Activated gamma-delta T cell treated with anti-CD3 and anti-CD28 coated beads, Interleukin-2, amount 50 U/mL, for 16 hours (primary cell): ENCODE measurements around the gene DLGAP4.
A peak's percentile ranks its signal among the peaks of the same experiment; 100 is the strongest.

Source experiments
- DNase-seq: peaks from one replicate; pipeline ENCODE4 v3.0.0-alpha.2; 2020; ENCODE audit warnings: low read depth

DLGAP4 gene

DNA sequence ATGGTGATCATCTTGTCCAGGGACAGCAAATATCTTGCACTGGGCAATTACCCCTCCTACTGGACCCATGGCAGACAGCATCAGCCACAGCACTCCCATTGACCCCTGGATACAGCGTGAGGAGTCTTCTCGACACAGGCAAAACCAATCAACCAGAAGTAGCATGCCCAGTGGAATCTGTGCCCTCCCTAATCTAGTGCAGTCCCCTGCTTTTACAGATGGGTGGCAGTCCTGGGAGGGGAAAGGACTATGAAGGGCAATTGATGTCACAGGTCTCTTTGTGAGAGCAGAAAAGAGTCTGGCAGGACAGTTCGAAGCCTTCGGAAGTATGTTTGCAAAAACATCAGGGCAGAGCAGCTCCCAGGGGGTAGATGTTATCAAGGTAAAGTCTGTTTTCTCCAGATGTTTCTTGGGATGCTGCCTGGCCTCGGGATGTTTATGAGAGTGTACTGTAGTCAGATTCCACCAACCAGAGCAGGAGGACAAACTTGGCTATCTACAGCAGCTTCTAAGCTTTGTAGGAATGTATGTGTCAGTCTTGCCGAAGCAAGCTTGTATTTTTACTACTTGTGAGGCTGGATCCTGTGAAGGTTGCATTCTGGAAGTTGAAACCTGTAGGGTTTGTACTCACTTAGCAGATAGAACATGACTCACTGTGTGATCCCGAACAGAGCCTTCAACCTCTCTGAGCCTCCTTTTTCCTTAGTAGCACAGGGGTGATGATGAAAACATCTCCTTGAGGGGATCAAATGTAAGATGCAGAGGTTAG, 172.2 kb downstream of the DLGAP4 start:
- no peak for DNase-seq

GRCh38 chr20:36479938-36480337, 173.8 kb downstream of the DLGAP4 start:
- no peak for DNase-seq

DNA sequence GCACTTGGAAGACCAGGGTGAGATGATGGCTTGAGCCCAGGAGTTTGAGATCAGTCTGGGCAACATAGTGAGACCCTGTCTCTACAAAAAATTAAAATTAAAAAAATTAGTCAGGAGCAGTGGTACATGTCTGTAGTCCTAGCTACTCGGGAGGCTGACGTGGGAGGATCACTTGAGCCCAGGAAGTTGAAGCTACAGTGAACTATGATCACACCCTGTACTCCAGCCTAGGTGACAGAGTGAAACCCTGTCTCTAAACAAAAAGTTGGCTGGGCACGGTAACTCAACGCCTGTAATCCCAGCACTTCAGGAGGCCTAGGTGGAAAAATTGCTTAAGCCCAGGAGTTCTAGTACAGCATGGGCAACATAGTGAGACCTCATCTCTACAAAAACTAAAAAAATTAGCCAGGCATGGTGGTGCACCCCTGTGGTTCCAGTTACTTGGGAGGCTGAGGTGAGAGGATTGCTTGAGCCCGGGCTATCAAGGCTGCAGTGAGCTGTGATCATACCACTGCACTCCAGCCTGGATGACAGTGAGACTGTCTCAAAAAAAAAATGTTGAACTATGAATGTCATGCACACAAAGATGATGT, 174.4 kb downstream of the DLGAP4 start:
- no peak for DNase-seq

- no peak for DNase-seq
These were observed 175.4 kb downstream of the DLGAP4 start for GRCh38 chr20:36481380-36482043.

DNA sequence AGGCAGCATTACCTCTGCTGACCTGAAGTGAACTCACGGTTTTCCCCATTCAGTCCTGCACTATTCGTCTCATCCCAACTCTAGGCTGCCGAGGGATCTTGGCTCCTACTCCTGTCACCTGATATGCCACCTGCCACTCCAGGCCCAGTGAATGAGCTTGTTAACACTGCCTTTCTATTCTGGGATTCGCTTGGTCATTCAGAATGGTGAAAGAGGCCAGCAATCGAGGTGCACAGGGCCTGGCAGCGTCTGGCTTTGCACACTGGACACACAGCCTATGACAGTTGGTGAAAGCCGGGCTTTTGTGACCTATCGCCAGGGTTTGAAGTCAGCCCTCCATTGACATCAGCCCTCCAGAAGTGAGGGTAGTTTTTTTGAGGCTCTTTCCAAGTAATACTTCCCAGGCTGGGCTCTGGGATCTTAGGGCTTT, 175.9 kb downstream of the DLGAP4 start:
- DNase-seq = no peak

- no peak for DNase-seq
These were observed 177.2 kb downstream of the DLGAP4 start for GRCh38 chr20:36483209-36483918.

- no peak for DNase-seq
These were observed 178.0 kb downstream of the DLGAP4 start for GRCh38 chr20:36483919-36484808.

- DNase-seq = no peak
These were observed 179.1 kb downstream of the DLGAP4 start for GRCh38 chr20:36485286-36485685.

DNA sequence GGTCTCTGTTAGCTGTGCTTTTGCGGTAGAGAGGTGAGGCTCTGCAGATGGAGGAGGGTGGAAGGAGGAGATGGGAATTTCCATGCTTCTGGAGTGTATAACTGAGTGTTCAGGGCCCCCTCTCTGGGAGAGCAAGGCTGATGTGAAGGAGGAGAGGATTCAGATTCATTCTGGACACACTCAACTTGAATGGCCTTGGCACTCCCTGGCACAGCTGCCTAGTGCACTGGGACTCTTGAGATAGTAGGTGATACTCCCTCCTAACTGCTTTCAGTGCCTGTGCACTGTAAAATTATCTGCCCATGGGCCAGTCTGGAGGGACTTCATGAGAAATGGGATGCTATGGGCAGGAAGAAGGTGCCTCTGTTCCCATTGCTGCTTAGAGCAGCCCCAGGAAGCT, 180.9 kb downstream of the DLGAP4 start:
- no peak for DNase-seq

- DNase-seq = no peak
These were observed 184.1 kb downstream of the DLGAP4 start for GRCh38 chr20:36490191-36490590.

- peak; percentile 44 for DNase-seq
These were observed 185.9 kb downstream of the DLGAP4 start for GRCh38 chr20:36491901-36492617.

DNA sequence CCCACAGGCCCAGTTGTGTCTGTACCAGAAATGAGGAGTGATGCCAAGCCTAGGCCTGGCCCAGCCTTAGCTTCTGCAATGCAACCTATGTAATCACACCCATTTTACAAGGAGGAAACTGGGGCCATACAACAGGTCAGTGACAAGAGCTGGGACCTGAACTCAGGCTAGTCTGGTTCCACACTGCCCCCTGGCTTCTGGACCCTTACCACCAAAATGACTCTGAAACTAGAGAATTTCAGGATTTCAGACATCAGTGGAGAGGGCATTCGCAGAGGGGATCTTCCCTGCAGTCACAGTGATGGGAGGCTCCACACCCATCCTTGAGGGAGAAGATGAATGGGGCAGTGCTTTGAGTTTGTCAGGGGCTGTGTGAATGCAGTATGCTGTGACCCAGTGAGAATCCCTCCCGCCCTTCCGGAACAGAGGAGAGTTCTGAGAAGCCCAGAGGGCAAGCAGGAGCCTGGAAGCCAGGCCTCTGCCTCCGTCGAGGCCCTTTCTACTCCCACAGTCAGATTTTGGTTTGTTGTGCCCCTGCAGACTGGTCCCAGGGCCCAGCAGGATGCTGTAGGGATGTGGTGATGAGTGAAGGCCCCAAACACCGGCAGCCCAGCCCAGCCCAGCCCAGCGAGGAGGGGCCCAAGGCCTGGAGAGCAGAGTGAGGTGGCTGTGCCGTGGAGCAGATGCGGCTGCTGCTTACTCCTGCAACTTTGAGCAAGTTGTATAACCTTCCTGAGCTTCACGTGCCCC, 187.1 kb downstream of the DLGAP4 start:
- DNase-seq = no peak

DNA sequence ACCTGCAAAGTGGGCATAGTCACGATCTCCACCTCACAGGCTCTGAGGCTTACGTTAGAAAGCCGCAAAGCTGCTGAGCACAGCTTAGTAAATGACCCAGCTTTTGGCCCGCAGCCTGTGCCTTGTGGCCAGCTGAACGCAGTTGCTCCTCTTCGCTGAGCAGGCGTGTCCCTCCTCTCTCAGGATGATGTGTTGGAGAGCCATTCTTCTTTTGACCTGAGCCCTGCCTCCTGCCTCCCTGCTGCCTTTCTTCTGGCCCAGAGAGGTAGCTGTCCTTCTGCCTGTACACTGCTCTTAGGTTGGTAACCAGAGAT, 187.6 kb downstream of the DLGAP4 start:
- DNase-seq = no peak

DNA sequence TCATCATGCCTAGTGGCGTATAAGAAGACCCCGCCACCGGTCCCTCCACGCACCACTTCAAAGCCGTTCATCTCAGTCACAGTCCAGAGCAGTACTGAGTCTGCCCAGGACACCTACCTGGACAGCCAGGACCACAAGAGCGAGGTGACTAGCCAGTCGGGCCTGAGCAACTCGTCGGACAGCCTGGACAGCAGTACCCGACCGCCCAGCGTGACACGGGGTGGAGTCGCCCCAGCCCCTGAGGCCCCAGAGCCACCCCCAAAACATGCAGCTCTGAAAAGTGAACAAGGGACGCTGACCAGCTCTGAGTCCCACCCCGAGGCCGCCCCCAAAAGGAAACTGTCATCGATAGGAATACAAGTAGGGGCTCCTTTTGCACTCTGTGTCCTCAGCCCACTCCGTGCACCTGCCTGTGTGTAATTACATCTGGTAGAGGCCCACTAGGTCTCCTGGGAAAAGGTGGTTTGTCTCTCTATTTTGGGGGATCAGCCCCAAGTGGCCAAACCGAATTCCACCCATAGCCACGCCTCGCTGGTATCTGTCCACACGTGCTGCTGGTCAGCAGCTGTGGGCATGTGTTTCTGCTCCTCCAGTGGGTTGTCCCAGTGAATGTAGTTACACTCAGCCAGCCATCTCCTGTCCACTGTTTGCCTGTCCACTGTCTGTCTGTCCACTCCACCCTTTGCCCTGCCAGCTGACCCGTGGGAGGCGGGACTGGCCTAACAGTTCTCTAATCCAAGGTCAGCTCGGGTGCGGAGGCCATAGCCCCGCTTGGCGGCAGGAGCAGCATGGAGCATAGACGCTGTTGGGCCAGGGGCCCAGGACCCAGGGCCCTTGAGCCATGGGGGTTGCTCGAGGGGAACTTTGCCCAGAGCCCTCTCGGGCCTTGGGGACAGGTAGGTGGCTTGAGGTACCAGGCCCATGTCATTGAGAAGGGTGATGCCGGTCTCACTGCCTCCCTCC, 190.8 kb downstream of the DLGAP4 start:
- no peak for DNase-seq

- no peak for DNase-seq
These were observed 191.7 kb downstream of the DLGAP4 start for GRCh38 chr20:36497856-36498255.

- DNase-seq = no peak
These were observed 192.4 kb downstream of the DLGAP4 start for GRCh38 chr20:36498386-36499179.

DNA sequence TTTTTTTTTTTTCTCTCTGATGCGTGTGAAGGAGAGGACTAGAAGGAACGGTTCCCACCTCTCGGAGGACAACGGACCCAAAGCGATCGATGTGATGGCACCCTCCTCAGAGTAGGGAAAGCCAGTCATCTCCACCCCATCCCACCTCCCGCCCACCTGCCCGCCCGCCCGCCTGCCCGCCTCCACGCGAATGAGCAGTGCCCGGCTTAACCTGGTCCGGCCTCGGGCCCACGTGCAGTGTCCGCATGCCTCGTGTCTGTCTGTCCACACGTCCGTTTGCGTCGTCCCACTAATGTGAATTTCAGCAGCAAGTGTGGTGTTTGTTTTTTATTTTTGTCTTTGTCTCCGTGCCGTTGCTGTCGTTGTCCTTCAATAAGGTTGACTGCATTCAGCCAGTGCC, 193.1 kb downstream of the DLGAP4 start:
- DNase-seq = no peak

DNA sequence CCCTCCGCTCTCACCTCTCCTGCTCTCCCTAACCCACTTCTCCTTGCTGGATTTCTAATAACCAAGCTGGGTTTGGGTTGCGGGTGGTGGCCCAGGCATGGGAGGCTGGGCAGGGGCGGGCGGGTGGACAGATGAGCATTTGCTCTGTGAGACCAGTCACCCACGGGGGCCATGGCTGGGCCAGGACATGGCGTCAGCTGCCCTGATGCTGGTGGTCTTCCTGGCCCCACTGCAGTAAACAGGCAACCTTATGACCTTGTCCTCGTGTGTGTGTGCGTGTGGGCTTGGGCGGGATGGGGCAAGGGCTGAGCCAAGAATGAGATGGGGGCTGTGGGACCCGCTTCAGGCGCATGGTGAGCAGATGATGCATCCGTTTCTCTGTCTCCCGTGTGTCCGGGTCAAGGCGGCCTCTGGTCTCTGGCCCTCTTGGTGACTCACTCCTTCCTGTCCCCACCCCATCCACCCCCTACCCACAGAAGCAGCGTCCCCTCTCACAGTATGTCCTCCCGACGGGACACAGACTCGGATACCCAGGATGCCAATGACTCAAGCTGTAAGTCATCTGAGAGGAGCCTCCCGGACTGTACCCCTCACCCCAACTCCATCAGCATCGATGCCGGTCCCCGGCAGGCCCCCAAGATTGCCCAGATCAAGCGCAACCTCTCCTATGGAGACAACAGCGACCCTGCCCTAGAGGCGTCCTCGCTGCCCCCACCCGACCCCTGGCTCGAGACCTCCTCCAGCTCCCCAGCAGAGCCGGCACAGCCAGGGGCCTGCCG, 193.8 kb downstream of the DLGAP4 start:
- DNase-seq = no peak
